OCI-LY7 (cell line): ENCODE measurements around the gene ARHGAP6. TPM values are rescaled to one million over a fixed set of nuclear protein-coding genes. Genes with fewer than 3 reads are reported as not detected.

Experiments used
- BruUV-seq: library from RNA; stranded (reverse); fragments of 400-500 nt; replicated peaks from 2 replicates; lab custom pipeline; 2021; lab: Mats Ljungman, UMichigan
- CTCF ChIA-PET: fragments of 300-600 bp; sonication (Branson Sonifier 250); formaldehyde crosslinking; loops from one replicate; lab custom pipeline; 2022; ENCODE audit warnings: antibody characterized with exemption; ENCODE audit not compliant: unreplicated experiment; lab: Charles Lee
- POLR2A ChIA-PET: fragments of 300-600 bp; sonication (Branson Sonifier 250); formaldehyde crosslinking; loops from one replicate; lab custom pipeline; 2022; ENCODE audit warnings: antibody characterized with exemption; lab: Charles Lee
- DNase-seq: peaks from one replicate; pipeline ENCODE4 v3.0.0-alpha.2; 2015; ENCODE audit warnings: low spot score
- H2AFZ ChIP-seq: fragments of 200-600 bp; sonication (generic), shearing (Covaris generic); 2 replicates; pipeline ENCODE4 v1.6.1; 2014; ENCODE audit warnings: mild to moderate bottlenecking, antibody characterized with exemption, low read length, moderate library complexity
- H3K27ac ChIP-seq: fragments of 200-600 bp; sonication (generic); 2 replicates; pipeline ENCODE4 v1.5.1; 2014; ENCODE audit warnings: mixed run types, low read depth, mild to moderate bottlenecking, moderate library complexity, low read length, inconsistent platforms; ENCODE audit not compliant: poor library complexity, severe bottlenecking
- H3K36me3 ChIP-seq: fragments of 200-600 bp; sonication (generic); 2 replicates; pipeline ENCODE4 v1.6.1; 2014; ENCODE audit warnings: mild to moderate bottlenecking, antibody characterized with exemption, low read length, moderate library complexity, mixed read lengths; ENCODE audit not compliant: insufficient read depth
- H3K4me1 ChIP-seq: fragments of 200-600 bp; sonication (generic); 2 replicates; pipeline ENCODE4 v1.5.1; 2014; ENCODE audit warnings: mild to moderate bottlenecking, low read length; ENCODE audit not compliant: insufficient read depth, poor library complexity, severe bottlenecking
- H3K4me2 ChIP-seq: fragments of 200-600 bp; sonication (generic); 2 replicates; pipeline ENCODE4 v1.6.1; 2014; ENCODE audit warnings: mild to moderate bottlenecking, low read length
- H3K4me3 ChIP-seq: fragments of 200-600 bp; sonication (generic); 2 replicates; pipeline ENCODE4 v1.5.1; 2014; ENCODE audit warnings: mild to moderate bottlenecking, low read depth, low read length; ENCODE audit not compliant: poor library complexity, severe bottlenecking
- H3K79me2 ChIP-seq: fragments of 200-600 bp; sonication (generic); 2 replicates; pipeline ENCODE4 v1.6.1; 2016; ENCODE audit warnings: low read depth, mild to moderate bottlenecking, low read length, moderate library complexity, mixed read lengths; ENCODE audit not compliant: insufficient read depth
- H3K9me2 ChIP-seq: fragments of 200-600 bp; sonication (generic); 2 replicates; pipeline ENCODE4 v1.6.1; 2016; ENCODE audit warnings: mild to moderate bottlenecking, low read length, mixed read lengths; ENCODE audit not compliant: insufficient read depth
- H3K9me3 ChIP-seq: fragments of 200-600 bp; sonication (generic); 2 replicates; pipeline ENCODE4 v1.6.1; 2014; ENCODE audit warnings: mild to moderate bottlenecking, mixed run types, low read length, mixed read lengths
- H4K20me1 ChIP-seq: fragments of 200-600 bp; sonication (generic); 2 replicates; pipeline ENCODE4 v1.6.1; 2014; ENCODE audit warnings: mild to moderate bottlenecking, antibody characterized with exemption, low read length, moderate library complexity, mixed read lengths; ENCODE audit not compliant: insufficient read depth
- CTCF ChIP-seq: fragments of 200-600 bp; sonication (generic); conservative IDR thresholded peaks from 2 replicates; pipeline ENCODE4 v1.5.1; 2014; ENCODE audit warnings: mild to moderate bottlenecking, antibody characterized with exemption, low read length, moderate library complexity, mixed read lengths
- EZH2phosphoT487 ChIP-seq: fragments of 200-600 bp; sonication (generic); IDR thresholded peaks from 2 replicates; pipeline ENCODE4 v1.6.1; 2018; ENCODE audit warnings: low read depth, borderline replicate concordance, mild to moderate bottlenecking, mixed run types, antibody characterized with exemption, low read length, moderate library complexity, mixed read lengths
- intact Hi-C: fragments of 100-400 bp; cut with micrococcal nuclease; formaldehyde crosslinking; loops from one replicate; pipeline ENCODE4 v1.10.0; 2022; ENCODE audit not compliant: unreplicated experiment
- total RNA-seq, 2 experiments: library from RNA; depleted of rRNA in 1 of 2; stranded (reverse); fragments of >200 nt in 1 of 2; shearing (Covaris generic) in 1 of 2; gene quantifications; 2 replicates each; pipeline ENCODE4 v1.2.3, GENCODE V29; 2014 to 2022

ARHGAP6 gene
- total RNA-seq, 2 experiments from 2014 or later: not detected

DNA sequence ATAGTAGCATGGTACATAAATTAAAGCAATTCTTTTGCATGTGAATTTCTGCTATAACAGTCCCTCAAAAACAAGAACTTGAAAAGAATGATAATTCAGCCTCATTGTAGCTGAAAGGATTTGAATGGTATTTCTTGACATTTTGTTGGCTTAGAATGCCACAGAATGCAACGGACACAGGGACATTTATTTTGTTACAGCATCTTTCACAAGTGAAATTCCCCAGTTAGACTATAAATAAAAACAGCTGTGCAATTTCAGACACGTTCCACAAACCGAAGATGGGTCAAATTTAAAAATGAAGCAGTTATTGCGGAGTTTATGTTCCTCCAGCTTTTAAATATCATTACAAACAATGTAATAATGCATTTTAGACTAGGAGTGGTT lies 455.3 kb downstream of the ARHGAP6 start:
- no peaks in the 10 kb centered on the region for H3K36me3 ChIP-seq
- POLR2A ChIA-PET: interaction anchor here (0.7 kb wide), 1 partner anchor 1132 kb away, joined by 3 read pairs; no protein-coding TSS in a partner anchor
- H4K20me1 ChIP-seq: no peaks in the 10 kb centered on the region
- no peaks in the 10 kb centered on the region for H3K9me3 ChIP-seq
- no peaks in the 10 kb centered on the region for H3K79me2 ChIP-seq
- BruUV-seq: no TSS peak
- intact Hi-C loops: no loop called here
- CTCF ChIA-PET: no interaction called here
- no peak overlapping the region for H3K27ac ChIP-seq
- no peaks in the 10 kb centered on the region for H3K4me1 ChIP-seq
- TF ChIP-seq EZH2phosphoT487 (no peak), CTCF (no peak)
- no peak overlapping the region for H3K4me3 ChIP-seq
- DNase-seq: no peak
- H3K4me2 ChIP-seq: no peak overlapping the region
- no peak overlapping the region for H2AFZ ChIP-seq
- H3K9me2 ChIP-seq: no peaks in the 10 kb centered on the region

GRCh38 chrX:11209798-11210414 lies 455.8 kb downstream of the ARHGAP6 start:
- no peak overlapping the region for H3K4me2 ChIP-seq
- BruUV-seq: no TSS peak
- no peak overlapping the region for H2AFZ ChIP-seq
- TF ChIP-seq CTCF (no peak), EZH2phosphoT487 (no peak)
- no peaks in the 10 kb centered on the region for H3K79me2 ChIP-seq
- H3K27ac ChIP-seq: no peak overlapping the region
- no peaks in the 10 kb centered on the region for H3K36me3 ChIP-seq
- CTCF ChIA-PET: no interaction called here
- H3K4me1 ChIP-seq: no peaks in the 10 kb centered on the region
- POLR2A ChIA-PET: no interaction called here
- no peaks in the 10 kb centered on the region for H4K20me1 ChIP-seq
- intact Hi-C loops: no loop called here
- no peaks in the 10 kb centered on the region for H3K9me3 ChIP-seq
- DNase-seq: no peak
- H3K9me2 ChIP-seq: no peaks in the 10 kb centered on the region
- no peak overlapping the region for H3K4me3 ChIP-seq

GRCh38 chrX:11206716-11207115 lies 459.0 kb downstream of the ARHGAP6 start:
- Histone ChIP-seq H3K9me2 (no peaks in the 10 kb centered on the region), H3K4me1 (no peaks in the 10 kb centered on the region), H4K20me1 (no peaks in the 10 kb centered on the region), H3K9me3 (no peaks in the 10 kb centered on the region), H2AFZ (no peak overlapping the region), H3K79me2 (no peaks in the 10 kb centered on the region), H3K27ac (no peak overlapping the region), H3K4me2 (no peak overlapping the region), H3K4me3 (no peak overlapping the region), H3K36me3 (no peaks in the 10 kb centered on the region)
- POLR2A ChIA-PET: no interaction called here
- DNase-seq: no peak
- CTCF ChIA-PET: no interaction called here
- no TSS peak for BruUV-seq
- TF ChIP-seq CTCF (no peak), EZH2phosphoT487 (no peak)
- intact Hi-C loops: no loop called here
